HG03196 (cell line): Measurements from ENCODE around the gene UNC119B.
"Not testable (repeated sequence)": the region's sequence is repeated elsewhere in the genome, so short reads cannot be mapped to it uniquely, and the experiment has no call there.

Experiments
- ATAC-seq: cut with Tn5 transposase; IDR thresholded peaks from one replicate; pipeline ENCODE4 v1.9.1; 2021; ENCODE audit not compliant: unreplicated experiment

UNC119B gene

GRCh38 chr12:120710031-120710804, at the start of gene UNC119B:
TSS of gene UNC119B (plus strand) at chr12:120710458. CDS start at chr12:120710475, 17 bp downstream.
- peak; percentile 77 for ATAC-seq

- no peak for ATAC-seq
Observed at GRCh38 chr12:120661432-120661831, 48.8 kb upstream of the UNC119B start.

GRCh38 chr12:120662879-120663278, 47.4 kb upstream of the UNC119B start:
- ATAC-seq = peak; percentile 72

- no peak for ATAC-seq
Observed at GRCh38 chr12:120663741-120664140, 46.5 kb upstream of the UNC119B start.

- no peak for ATAC-seq
Observed at GRCh38 chr12:120666571-120667390, 43.5 kb upstream of the UNC119B start.

GRCh38 chr12:120668091-120668867, 42.0 kb upstream of the UNC119B start:
- ATAC-seq = no peak

GRCh38 chr12:120668868-120669840, 41.1 kb upstream of the UNC119B start:
- ATAC-seq = peak; percentile 51

- not testable (repeated sequence) for ATAC-seq
Observed at GRCh38 chr12:120670237-120670636, 40.0 kb upstream of the UNC119B start.

GRCh38 chr12:120670667-120671066, 39.6 kb upstream of the UNC119B start:
- ATAC-seq = no peak

- no peak for ATAC-seq
Observed at GRCh38 chr12:120674097-120674636, 36.1 kb upstream of the UNC119B start.

- ATAC-seq = peak; percentile 57
Observed at GRCh38 chr12:120677765-120678473, 32.3 kb upstream of the UNC119B start.

- ATAC-seq = no peak
Observed at GRCh38 chr12:120678572-120678971, 31.7 kb upstream of the UNC119B start.

GRCh38 chr12:120680165-120680738, 30.0 kb upstream of the UNC119B start:
- ATAC-seq = no peak

GRCh38 chr12:120684523-120684932, 25.7 kb upstream of the UNC119B start:
- ATAC-seq = no peak

GRCh38 chr12:120685522-120685921, 24.7 kb upstream of the UNC119B start:
- ATAC-seq = no peak

- ATAC-seq = peak; percentile 73
Observed at GRCh38 chr12:120686151-120686689, 24.0 kb upstream of the UNC119B start.

- ATAC-seq = peak; percentile 68
Observed at GRCh38 chr12:120686690-120687577, 23.3 kb upstream of the UNC119B start, which contains the start of gene MLEC. TSS of gene MLEC (plus strand) at chr12:120687149. CDS start at chr12:120687297, 148 bp downstream.
